HG02571 (cell line): ENCODE data around the gene MAP1B.

Experiments
- ATAC-seq: cut with Tn5 transposase; IDR thresholded peaks from one replicate; pipeline ENCODE4 v1.9.1; 2021; ENCODE audit warnings: mild to moderate bottlenecking, moderate library complexity; ENCODE audit not compliant: unreplicated experiment

Gene MAP1B

DNA sequence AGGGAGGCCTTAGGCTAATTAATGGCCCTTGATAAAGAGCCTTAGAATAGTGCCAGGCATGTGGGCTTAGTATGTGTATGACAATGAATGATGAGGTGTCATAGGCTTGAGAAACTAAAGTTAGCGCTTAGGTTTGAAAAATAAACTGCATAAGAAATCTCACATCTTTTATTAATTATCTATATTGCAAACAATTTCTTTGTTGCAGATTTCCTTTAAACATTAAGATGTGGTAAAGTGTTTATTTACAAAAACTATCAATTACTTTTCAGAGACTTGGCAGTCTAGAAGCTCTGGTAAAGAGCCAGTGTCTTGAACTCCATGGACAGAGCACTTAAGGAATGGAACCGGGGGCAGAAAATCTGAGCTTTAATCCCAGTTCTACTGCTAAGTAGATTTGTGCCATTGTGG lies 23.1 kb downstream of the MAP1B start:
- no peak for ATAC-seq

- no peak for ATAC-seq
Measured at GRCh38 chr5:72133212-72133990, 26.1 kb downstream of the MAP1B start.

GRCh38 chr5:72134226-72134899 lies 27.1 kb downstream of the MAP1B start:
- no peak for ATAC-seq

DNA sequence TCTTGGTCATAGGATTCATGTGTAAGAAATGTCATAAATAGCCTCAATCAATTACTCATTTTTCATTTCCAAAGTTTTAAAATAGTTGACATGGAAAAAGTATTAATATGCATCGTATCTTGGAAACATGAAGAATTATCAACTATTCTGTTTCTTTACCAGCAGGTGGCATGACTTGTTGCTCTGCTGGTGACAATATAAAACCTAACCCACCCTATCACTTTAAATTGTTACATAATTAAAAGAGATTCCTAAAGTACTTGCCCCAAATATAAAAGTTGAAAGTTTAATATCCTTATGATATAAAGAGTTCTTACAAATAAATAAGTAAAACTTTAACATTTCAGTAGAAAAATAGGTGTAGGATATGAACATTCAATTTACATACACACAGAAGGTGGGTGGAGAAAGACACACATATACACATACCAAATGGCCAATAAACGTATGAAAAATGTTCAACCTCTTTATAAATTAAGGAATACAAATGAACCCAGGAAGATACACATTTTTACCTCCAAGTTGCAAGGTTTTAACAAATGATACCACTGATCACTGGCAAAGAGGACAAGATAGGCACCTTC lies 30.6 kb downstream of the MAP1B start:
- no peak for ATAC-seq

DNA sequence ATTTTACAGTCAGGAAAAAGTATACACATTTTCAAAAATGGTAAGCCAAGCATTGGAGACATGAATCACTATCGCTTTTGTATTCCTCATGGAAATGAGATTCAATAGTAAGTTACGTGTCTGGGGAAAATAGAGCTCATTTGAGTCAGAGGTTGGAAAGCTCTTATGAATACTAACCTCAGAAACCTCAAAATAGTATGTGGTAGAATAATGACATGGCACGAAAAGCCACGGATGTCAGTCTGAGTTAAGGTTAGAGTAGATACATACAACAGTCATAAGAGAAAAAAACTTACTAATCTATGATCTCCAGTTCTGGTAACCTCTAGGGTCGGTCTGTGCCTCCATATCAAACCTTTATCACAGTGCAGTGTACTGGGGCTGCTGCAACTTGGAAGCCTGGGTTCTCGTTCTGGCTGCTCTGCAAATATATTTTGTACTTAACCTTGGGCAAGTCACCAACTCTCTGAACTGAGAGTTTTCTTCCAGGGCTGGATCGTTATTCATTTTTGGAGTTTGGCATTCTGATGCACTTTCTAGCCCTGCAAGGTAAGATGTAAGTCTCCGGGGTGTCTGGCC lies 31.8 kb downstream of the MAP1B start:
- no peak for ATAC-seq

DNA sequence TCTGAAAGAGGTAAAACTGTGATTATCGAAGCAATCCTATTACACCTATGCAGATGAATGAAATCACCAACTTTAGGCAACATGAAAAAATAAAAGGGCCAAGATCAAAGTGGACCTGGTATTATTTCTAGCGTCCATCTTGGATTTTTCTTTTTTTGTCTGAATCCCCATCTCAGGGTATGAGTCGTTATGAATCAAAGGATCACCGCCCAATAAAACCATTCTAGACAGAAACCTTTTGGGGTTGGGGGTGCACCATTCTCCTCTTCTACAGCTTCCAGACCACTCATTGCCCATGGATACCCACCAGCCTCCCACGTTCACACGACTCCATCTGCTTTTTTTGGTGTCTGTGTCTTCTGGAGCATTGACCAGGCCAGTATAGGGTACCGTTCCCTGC lies 33.4 kb downstream of the MAP1B start:
- ATAC-seq: no peak

- ATAC-seq: no peak
Measured at GRCh38 chr5:72141440-72142355, 34.4 kb downstream of the MAP1B start.

- ATAC-seq: no peak
Measured at GRCh38 chr5:72144762-72145161, 37.5 kb downstream of the MAP1B start.

- no peak for ATAC-seq
Measured at GRCh38 chr5:72145348-72145747, 38.1 kb downstream of the MAP1B start.

DNA sequence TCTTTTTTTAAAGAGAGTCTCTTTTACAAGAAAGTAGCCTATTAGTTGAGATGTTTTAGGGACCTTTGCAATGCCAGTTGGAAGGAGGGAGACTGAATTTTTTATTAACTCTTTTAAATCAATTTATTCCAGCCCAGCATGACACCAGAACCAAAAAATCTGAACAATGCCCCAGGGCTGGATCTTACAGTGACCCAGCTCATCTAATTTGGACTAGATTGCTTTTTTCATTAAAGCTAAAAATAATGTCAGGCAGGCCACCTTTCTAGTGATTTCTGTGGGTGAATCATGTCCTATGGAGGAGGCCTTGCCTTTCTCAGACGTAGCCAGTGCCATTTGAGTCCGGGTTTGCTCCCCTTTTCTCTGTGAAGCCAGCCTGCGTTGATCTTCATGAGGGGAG lies 38.8 kb downstream of the MAP1B start:
- ATAC-seq: no peak

DNA sequence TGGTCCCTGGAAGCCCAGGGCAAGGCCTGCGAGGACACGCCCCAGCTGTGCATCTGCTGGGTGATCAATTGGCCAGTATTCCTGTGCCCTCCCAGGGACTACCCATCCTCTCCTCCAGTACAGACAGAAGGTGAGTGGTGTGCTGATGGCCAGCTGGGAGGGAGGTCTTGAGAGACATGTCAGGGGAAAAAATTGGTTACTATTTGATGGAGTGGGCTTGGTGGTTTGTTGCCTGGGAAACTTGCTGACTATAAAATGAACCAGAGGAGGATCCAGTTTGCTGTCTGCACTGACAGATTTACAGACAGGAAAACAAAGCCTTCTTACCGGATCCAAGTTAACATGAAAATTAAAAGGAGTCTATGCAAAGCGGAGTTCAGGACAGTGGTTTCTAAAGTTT lies 40.3 kb downstream of the MAP1B start:
- ATAC-seq: no peak

- ATAC-seq: no peak
Measured at GRCh38 chr5:72149742-72150141, 42.5 kb downstream of the MAP1B start.

DNA sequence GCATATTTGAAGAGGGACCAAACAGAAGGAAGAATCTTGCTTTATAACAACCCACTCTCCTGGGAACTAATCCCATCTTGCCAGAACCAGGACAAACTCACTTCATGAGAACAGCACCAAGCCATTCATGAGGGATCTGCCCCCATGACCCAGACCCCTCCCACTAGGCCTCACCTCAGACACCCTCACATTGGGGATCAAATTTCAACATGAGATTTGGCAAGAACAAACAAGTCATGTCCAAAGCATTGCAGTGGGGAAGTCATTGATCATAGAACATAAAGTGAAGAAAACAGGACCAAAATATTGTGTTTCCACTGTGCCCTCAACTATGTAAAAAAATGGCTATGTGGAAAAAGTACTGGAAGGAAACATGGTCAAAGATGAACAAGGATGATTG lies 43.9 kb downstream of the MAP1B start:
- ATAC-seq: no peak

- no peak for ATAC-seq
Measured at GRCh38 chr5:72151646-72152045, 44.4 kb downstream of the MAP1B start.

- no peak for ATAC-seq
Measured at GRCh38 chr5:72152545-72152944, 45.3 kb downstream of the MAP1B start.

DNA sequence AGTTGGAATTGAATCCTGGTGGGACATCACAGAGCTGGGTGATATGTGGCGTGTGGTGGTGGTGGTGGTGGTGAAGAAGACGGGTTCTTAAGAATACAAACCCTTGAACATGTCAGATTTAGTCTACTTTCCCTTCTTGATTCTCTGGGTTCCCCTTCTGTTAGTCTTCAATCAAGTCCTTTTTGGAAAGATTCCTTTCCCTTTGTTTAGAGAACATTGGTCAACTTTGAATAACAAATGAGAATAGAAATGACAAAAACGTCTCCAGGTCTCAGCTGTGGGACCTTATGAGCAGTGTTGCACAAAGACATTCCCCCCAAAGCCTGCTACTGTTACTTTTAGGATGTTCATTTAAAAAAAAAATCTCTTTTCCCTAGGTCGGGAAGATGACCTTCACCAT lies 46.3 kb downstream of the MAP1B start:
- ATAC-seq: no peak

- no peak for ATAC-seq
Measured at GRCh38 chr5:72154076-72154756, 46.9 kb downstream of the MAP1B start.

GRCh38 chr5:72156946-72157624 lies 49.8 kb downstream of the MAP1B start:
- no peak for ATAC-seq

DNA sequence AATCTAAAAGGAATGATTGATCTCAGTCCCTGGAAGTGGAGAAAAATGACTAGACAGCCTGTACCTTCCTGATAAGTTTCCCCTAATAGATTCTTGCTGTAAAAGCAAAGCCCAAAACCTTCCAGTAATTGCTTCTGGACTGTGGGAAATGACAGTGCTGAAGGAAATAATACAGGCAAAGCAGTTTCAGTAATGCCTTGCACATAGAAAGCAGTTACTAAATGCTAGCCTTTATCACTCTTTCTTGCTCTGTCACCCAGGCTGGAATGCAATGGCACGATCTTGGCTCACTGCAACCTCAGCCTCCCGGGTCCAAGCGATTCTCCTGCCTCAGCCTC lies 50.3 kb downstream of the MAP1B start:
- no peak for ATAC-seq

- ATAC-seq: no peak
Measured at GRCh38 chr5:72159501-72159911, 52.2 kb downstream of the MAP1B start.
